ENCODE data around the gene LDLRAD3.
"Not testable (repeated sequence)": the region's sequence is repeated elsewhere in the genome, so short reads cannot be mapped to it uniquely, and the experiment has no call there.

Gene LDLRAD3, protein sequence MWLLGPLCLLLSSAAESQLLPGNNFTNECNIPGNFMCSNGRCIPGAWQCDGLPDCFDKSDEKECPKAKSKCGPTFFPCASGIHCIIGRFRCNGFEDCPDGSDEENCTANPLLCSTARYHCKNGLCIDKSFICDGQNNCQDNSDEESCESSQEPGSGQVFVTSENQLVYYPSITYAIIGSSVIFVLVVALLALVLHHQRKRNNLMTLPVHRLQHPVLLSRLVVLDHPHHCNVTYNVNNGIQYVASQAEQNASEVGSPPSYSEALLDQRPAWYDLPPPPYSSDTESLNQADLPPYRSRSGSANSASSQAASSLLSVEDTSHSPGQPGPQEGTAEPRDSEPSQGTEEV

DNA sequence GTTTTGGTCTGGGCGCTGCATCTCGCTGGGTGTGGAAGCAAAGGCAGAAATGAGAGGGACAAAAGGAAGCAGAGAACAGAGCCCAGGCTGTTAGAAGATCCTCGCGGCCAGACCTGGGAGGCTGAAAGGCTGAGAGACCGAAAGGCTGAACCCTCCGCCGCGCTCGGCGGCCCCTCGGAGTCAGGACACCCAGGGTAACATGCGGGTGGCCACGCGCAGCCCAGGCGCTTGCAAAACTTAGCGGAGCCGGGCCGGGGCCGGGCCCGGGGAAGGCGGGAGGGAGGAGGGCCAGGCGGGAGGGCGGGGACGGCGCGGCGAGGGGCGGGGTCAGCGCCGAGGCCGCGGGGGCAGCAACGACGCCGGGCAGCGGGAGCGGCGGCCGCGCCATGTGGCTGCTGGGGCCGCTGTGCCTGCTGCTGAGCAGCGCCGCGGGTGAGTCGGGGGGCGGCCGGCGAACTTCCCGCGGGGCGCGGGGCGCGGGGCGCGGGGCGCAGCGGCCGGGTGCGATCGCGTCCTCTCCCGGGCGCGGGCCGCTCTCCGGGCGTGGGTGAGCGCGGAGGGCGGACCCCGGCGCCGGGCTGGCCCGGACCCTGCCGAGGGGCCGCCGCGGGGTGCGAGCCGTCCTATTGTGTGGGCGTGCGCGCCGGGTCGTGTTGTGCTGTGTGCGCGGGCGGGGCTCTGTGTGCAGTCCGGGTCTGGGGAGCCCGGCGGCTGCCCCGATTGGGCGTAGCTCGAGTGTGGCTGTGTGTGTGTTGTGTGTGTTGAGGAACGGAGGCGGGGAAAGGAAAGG, at the start of gene LDLRAD3:
Gene LDLRAD3 (plus strand): TSS at position 350 of the 790 bp plus-strand sequence. CDS start 37 bp downstream, at position 387.
- DNase-seq, result peak; percentile 4

DNA sequence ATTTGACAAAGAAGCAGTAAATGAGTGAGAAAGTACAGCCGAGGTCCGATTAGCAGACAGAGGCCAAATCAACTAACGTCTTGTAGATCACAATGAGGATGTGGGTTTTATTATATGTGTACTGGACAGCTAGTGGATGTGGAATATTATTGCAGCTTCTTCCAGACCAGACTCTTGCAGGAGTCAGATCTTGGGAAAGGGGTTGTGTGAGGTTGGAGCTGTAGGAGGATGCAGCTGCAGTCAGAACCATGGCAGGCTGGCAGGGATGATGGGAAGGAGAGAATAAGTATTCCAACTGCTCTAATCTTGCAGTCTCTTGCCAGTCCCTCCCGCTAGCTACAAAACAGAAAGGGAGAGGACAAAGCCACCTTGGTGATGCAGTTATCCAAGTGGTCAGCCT, 46.8 kb upstream of the LDLRAD3 start:
- no peak for DNase-seq

DNA sequence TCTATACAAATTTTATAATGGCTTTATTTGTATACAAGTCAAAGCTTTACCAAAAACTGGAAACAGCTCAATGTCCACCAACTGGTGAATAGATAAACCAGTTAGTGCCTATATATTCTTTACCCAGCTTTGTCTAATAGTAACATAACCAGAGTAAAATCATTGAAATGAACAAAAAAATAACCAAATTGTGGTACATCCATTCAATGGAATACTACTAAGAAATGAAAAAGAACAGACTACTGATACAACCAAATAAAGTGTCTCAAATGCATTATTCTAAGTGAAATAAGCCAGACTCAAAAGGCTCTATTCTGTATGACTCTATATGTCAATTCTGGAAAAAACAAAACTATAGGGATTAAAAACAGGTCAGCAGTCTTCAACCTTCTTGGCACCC, 40.9 kb upstream of the LDLRAD3 start:
- DNase-seq, result no peak

DNA sequence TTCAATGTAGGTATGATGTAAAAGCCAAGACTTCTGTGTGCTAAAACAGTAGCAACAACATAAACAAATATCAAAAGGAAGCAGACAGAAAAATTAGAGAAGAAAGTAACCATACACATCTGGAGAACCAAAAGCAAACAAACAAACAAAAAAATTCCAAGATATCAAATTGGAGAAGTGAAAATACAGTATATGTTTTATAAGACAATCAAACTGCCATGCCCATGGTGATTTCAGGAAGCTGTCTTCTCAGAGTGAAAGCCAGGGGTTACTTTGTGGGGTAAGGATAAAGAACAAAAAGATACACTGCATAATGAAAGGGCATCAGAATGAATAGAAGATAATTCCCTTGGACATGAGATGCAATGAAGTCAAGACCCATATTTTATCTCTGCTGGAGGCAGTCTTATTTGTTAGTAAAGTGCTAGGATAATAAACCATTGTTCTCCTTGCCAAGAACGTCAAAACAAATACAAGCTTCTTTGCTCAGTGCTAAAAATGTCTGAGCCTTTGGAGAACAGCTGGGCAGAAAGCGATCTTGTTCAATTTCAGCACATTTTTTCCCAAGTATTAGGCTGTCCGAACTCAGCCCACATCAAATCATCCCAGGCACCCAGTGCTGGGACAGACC, 38.1 kb upstream of the LDLRAD3 start:
- no peak for DNase-seq

DNA sequence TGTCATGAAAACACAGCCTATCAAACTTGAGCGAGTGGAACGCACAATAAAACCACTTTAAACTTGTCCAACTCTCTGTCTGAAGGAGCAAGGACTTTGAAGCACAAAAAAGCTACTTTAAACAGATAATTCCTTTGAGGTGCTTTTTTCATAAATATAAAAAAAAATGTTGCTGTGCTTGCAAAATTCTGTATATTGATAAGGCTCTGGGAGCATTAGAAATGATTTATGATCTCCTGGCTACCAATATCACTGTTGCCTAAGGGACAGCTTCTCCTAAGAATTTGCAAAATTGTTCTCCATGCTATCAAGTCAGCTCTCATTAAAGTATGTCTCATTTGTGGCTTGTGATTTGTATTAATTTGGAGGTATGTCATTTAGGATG, 37.6 kb upstream of the LDLRAD3 start:
- no peak for DNase-seq

DNA sequence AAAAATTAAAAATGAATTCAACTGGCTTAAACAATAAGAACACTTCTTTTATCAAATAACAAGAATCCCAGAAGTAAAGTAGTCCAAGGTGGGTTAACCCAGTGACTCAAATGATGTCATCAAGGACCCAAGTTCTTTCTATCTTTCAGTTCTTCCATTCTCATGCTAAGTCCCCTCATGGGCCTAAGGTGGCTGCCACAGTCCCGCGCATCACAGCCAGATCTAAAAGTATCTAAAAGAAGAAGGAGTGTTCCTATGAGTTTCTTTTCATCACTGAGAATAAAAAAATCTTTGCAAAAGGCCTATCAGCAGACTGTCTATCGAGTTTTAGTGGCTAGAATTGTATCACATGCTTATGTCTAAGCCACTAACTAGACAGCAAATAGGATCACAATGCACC, 37.2 kb upstream of the LDLRAD3 start:
- no peak for DNase-seq

DNA sequence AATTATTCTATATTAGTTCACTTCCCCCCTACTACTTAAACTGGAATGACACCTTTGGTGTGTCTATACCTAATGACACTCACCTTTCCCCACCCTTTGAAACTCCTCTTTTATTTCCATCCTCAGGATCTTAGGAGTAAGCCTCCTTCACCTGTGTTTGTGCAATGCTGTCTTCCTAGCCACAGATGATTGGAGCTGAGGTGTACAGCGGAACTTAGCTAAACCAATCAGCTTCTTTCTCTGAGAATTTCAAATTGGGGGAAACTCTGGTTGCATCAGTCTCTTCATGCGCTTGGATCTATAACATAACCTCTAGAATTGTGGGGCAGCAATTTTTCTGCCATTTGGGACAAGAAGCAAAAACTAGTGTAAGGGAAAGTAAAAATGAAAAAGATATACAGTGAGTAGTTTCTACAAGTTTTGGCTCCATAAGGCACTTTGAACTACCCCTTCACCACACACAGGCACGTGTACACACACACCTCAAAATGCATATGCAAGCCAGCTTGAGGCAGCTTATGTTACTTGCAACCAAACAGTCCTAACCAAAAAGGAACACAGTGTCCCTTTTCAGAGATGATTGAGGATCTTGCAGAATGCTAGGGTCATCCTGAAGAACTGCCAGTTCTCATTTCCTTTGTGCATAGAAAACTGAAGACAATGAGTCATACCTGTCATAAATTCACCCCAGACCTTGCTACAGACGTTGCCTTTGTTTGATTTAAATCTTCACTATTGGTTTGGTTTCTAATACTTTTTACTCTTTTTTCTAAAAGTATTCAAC, 36.0 kb upstream of the LDLRAD3 start:
- no peak for DNase-seq

DNA sequence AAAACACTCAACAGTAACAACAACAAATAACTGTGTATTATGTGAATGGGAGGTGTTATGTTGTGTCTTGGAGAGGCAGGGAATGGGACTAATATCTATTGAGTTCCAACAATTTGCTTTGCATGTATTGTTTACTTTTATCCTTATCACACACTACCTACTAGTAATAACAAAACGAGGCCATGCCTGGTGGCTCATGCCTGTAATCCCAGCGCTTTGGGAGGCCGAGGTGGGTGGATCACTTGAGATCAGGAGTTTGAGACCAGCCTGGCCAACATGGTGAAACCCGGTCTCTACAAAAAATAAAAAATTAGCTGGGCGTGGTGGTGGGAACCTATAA, 35.5 kb upstream of the LDLRAD3 start:
- DNase-seq, result not testable (repeated sequence)

DNA sequence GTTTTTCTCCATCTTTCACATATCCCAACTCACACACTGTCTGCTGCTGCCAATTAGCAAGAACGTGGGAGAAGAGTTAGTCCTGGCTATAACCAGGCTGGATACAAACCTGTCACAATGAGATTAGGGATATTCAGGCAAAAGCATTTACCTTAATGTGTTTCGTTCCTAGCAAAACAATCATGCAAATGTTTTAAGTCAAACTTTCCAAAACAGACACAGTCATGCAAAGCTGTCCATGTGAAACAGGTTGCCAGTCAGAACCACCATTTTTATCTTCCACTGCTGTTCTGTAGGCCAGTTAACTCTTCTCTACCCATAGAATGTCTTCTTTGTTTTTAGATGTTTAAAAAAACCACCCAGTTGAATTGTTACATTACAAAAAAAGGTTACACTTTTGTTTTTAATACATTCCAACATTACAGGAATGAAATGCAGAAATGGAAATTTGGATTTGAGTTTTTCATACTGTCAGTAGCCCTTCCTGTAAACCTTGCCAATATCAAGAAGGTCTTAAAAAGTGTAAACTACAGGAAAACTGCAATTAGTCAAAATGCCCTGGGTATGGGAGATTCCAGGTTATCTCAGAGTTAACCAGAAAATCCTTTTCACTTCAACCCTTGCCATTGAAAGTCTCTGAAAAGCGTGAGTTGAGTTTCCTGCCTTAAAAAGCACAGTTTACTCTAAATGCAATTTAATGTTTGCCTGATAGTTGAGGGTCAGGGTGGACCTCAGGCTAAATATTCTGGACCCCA, 34.2 kb upstream of the LDLRAD3 start:
- DNase-seq, result no peak

DNA sequence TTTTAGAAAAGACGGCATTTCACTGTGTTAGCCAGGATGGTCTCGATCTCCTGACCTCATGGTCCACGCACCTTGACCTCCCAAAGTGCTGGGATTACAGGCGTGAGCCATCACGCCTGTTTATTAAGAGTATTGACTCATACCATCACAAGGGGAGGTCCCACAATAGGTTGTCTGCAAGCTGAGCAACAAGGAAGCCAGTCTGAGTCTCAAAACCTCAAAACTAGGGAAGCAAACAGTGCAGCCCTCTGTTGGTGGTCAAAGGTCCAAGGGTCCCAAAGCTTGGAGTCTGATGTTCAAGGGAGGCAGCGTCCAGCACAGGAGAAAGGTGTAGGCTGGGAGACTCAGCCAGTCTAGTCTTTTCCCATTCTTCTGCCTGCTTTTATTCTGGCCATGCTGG, 32.8 kb upstream of the LDLRAD3 start:
- no peak for DNase-seq

DNA sequence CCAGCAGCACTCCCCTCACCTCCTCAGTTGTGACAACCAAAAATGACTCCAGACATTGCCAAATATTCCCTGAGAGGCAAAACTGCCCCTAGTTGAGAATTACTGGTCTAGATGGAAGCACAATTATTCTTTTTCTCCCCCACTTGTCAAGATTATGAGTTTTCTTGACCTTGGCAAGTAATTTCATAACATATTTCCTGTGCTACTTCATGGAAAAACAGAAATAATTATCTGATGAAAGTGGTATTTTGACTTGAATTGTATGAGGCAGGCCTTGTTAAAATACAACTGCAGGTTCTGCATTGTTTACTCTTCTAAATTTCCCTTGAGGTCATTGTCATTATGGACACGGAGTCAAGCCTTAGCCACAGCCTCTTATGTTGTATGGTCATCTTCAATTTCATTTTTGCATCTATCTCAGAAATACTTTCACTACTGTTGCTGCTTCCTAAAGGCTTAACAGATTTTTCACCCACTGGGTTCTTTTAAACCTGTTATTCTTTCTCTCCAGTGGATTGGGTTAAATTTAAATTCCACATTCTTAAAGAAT, 32.2 kb upstream of the LDLRAD3 start:
- no peak for DNase-seq

DNA sequence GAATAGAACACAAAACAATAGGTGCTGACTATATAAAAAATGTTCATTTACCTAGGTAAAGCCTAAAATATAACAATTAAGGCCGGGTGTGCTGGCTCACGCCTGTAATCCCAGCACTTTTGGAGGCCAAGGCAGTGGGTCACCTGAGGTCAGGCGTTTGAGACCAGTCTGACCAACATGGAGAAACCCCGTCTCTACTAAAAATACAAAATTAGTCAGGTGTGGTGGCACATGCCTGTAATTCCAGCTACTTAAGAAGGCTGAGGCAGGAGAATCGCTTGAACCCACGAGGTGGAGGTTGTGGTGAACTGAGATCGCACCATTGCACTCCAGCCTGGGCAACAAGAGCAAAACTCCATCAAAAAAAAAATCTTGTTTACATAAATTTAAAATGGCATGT, 31.4 kb upstream of the LDLRAD3 start:
- not testable (repeated sequence) for DNase-seq

DNA sequence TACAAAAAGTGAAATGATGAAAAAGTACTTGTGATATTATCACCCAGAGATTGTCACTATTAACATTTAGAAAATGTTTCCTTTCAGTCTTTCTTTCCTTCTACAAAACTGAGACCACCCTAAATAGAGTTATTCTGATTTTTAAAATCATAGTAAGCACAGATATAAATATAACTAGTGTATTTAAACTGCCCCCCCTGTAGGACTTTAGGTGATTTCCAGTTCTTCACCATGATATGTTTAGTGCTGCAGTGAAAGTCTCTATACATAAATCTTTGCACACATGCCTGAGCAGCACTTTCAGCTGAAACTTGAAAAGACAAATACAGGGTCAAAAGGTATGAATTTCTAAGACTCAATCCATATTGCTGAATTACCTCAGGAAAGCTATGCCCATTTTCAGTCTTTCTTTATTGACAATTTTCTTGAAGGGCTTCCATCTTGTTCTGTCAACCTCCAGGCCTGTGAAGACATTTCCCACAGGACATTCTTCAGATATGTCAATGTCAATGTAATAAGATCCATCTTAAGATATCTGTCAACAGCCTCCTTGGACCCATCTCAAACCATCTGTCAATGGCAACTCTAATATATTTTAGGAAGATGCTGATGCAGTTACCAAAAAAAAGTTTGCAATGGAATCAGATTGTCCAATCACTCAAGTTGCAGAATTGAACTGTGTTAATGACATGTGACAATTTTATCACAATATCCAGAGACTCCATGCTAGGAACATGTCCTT, 30.8 kb upstream of the LDLRAD3 start:
- no peak for DNase-seq

DNA sequence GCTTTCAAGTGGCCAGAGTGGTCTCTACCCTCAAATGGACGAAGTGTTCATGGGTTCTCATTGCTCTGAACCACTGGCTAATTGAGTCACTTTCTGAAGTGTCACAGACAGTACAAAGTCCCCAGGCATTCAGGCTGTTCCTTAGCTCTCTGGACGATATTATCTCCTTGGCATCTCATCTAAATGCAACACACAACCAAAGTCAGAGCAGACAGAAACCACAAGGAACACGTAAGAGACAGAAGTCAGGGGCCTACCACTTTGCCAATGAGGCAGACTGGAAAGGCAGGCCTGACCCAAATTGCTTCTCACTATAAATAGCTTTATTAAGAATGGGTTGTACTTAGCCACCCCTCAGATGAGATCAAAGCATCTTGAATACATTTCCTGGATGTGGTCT, 29.0 kb upstream of the LDLRAD3 start:
- no peak for DNase-seq

DNA sequence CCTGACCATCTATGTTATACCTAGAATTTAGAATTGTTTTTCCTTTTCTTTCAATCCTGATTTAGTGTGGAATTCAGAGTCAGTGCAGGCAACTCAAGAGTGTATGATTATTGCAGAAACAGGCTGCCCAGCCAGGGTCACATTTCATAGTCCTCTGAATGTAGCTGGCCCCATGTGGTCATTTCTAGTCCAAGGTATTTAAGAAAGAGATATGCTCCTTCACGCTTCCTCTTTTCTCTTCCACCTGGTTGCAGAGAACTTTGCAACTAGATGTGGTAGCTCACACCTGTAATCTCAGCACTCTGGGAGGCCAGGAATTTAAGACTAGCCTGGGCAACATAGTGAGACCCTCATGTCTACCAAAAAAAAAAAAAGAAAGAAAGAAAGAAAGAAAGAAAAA, 27.6 kb upstream of the LDLRAD3 start:
- no peak for DNase-seq

DNA sequence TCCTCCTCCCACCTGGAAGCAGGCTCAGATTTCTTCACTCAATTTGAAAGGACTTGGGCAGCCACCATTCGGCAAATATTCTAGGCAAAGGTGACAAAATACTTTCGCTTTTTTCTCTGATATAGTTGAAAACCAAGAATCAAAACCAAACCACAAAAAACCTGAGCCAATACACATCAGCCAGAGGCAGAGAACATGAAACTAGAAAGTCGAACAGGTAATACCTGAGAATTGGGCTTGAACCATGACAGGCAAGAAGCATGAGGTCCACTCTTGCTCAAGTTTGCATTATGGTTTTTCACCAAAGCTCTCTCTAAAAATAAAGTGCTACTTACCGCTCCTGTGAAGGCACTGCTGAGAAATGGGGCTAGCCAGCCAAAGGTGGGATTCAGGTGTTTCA, 26.2 kb upstream of the LDLRAD3 start:
- DNase-seq, result no peak

DNA sequence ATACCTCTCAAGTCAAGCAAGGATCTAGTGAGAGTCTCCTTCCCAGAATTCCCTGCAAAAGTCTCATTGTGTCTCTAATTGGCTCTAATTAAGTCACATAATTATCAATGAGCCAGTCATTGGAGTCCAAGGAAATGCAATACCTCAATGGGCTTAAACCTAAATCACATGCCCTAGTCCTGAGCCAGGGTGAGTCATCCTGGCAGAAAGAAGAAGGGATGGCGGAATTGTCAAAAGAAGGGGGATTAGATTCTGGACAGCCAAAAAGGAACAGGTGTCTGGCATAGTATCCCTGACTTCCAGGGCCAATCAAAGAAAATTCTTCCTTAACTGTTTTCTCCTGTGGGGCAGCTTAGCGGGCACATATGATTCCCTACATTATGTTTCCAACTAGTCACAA, 25.1 kb upstream of the LDLRAD3 start:
- no peak for DNase-seq

DNA sequence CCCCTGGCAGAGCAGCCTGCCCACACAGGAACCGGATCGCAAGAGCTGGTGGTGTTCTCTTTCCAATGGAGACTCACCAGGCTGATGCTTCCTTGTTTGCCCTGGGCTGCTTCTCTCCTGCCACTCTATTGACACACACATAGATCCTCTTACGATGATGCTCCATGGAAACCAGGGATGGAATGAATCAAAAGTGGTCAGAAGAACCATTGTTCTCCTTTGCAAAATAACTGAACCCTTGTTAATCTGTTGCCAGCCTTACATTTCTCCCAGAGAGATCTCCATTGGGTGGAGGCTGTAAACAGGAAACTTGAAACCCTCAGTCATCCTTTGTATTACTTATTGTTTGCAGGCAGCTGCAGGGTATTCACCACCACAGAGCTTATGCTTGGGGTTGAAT, 24.6 kb upstream of the LDLRAD3 start:
- no peak for DNase-seq

DNA sequence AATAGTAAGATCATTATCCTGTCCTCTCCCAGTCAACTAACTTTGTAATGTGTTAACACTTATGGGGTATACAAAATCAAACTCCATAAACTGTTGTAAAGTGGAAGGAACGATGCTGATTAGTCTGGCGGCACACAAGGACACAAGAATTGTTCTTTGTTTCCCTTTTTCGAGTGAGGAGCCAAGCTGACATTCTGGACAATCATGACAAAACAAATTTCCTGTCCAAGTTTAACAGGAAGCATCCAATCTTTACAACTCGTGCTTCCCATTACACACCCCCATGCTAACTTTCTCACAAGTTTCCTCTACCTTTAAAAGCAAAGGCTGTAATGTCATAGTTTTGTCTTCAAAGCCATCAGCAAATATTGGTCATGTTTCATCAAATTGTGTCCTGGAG, 20.4 kb upstream of the LDLRAD3 start:
- no peak for DNase-seq

DNA sequence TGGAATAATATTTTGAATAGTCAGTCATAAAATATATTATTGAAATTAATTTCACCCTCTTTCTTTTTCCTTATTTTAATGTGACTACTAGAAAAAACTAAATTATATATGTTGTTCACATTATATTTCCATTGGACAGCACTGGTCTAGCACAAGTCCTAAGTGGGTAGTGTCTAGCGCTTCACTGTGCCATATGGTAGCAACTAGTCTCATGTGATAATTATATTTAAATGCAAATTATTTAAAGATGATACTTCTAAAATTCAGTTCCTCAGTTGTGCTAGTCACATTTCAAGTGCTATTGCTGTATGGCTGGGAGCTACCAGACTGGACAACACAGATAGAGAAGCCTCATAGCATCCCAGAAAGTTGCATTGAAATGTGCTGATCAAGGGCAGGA, 19.1 kb upstream of the LDLRAD3 start:
- no peak for DNase-seq

DNA sequence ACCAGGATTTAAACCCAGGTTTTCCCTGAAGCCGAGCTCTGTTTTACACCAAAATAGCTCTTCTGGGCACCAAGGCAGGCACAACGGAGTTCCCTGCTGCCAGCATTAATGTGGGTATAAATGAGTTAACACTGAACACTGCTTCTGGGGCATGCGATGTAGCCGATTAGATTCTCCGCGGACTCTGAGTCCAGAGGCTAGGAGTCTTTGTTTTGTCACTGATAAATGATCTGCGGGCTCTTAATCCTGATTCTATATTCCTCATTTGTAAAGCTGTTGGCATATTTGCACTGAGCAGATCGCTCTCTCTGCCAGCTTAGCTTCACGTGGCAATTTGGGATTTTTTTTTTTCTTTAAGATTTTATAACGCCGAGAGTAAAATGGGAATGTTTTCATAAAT, 16.8 kb upstream of the LDLRAD3 start:
- DNase-seq, result no peak

DNA sequence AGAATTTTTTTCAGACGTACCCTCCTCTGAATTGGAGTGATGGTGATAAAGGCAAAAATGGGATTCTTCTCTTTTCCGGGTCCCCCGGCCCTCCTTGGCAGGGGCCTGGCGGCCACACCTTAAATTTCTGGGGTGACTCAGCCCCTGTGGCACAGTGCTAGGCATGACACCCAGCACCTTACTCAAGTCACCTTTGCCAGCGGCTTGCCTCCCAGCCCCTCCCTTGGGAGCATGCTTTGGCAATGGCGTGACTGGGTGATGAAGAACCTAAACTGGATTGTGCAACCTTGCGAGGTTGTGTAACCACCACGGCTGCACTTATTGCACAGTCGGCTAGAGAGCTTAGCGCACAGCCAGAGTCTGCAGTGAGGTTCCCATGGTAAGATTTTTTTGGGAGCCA, 16.2 kb upstream of the LDLRAD3 start:
- DNase-seq, result no peak

Measured in stimulated activated naive CD4-positive, alpha-beta T cell treated with Interleukin-2 at 50 U/mL for 16 hours (primary cell).